Liver (tissue), 10 donors: ENCODE data around the gene DDX19B. TPM values are rescaled to one million over a fixed set of nuclear protein-coding genes. Genes with fewer than 3 reads are reported as not detected.

Source experiments
- DNase-seq: peaks from one replicate; pipeline ENCODE4 v3.0.0-alpha.2; 2017; ENCODE audit warnings: low spot score
- H3K27ac ChIP-seq, 2 donors: one replicate each; pipeline ENCODE4 v1.7.0; 2013; ENCODE audit warnings: inconsistent platforms in 2 of 2, low read length in 2 of 2, control low read depth in 1 of 2, low read depth in 1 of 2, mild to moderate bottlenecking in 1 of 2
- H3K27me3 ChIP-seq, 4 donors: one replicate each; pipeline versions ENCODE4 v1.6.1 to v1.7.0; 2013; ENCODE audit warnings: low read length in 3 of 4, inconsistent platforms in 1 of 4, mild to moderate bottlenecking in 1 of 4, moderate library complexity in 1 of 4; ENCODE audit not compliant: control insufficient read depth in 4 of 4, insufficient read depth in 4 of 4
- H3K36me3 ChIP-seq, 4 donors: one replicate each; pipeline versions ENCODE4 v1.6.1 to v1.7.0; 2013; ENCODE audit warnings: low read length in 3 of 4, mild to moderate bottlenecking in 3 of 4, low read depth in 1 of 4, moderate library complexity in 1 of 4; ENCODE audit not compliant: control insufficient read depth in 4 of 4, insufficient read depth in 3 of 4
- H3K4me1 ChIP-seq, 4 donors: one replicate each; pipeline versions ENCODE4 v1.6.1 to v1.7.0; 2013; ENCODE audit warnings: low read length in 3 of 4, mild to moderate bottlenecking in 3 of 4, moderate library complexity in 1 of 4; ENCODE audit not compliant: control insufficient read depth in 4 of 4, insufficient read depth in 4 of 4
- H3K4me3 ChIP-seq, 3 donors: one replicate each; pipeline versions ENCODE4 v1.6.1 to v1.7.0; 2013; ENCODE audit warnings: low read length in 3 of 3, control low read depth in 1 of 3, low read depth in 1 of 3, mild to moderate bottlenecking in 1 of 3
- H3K9ac ChIP-seq, 2 donors: one replicate each; pipeline ENCODE4 v1.7.0; 2013; ENCODE audit warnings: low read length in 2 of 2, mild to moderate bottlenecking in 2 of 2, moderate library complexity in 2 of 2, control low read depth in 1 of 2, low read depth in 1 of 2
- H3K9me3 ChIP-seq, 4 donors: one replicate each; pipeline versions ENCODE4 v1.6.1 to v1.7.0; 2013; ENCODE audit warnings: low read length in 3 of 4; ENCODE audit not compliant: control insufficient read depth in 4 of 4
- FOXA2 ChIP-seq: IDR thresholded peaks from 2 replicates; pipeline ENCODE4 v1.6.1; 2016; ENCODE audit warnings: antibody characterized with exemption
- HNF4G ChIP-seq: IDR thresholded peaks from 2 replicates; pipeline ENCODE4 v1.6.1; 2016; ENCODE audit warnings: antibody characterized with exemption
- SP1 ChIP-seq: IDR thresholded peaks from 2 replicates; pipeline ENCODE4 v1.6.1; 2018; ENCODE audit warnings: antibody characterized with exemption, mild to moderate bottlenecking
- YY1 ChIP-seq: IDR thresholded peaks from 2 replicates; pipeline ENCODE4 v1.6.1; 2016; ENCODE audit warnings: antibody characterized with exemption, mild to moderate bottlenecking
- WGBS: extraction: QIAGEN DNeasy Blood & Tissue Kit; methylation state at CpG from one replicate; pipeline ENCODE4 v1.1.7; 2013; 5-methylcytosine and 5-hydroxymethylcytosine counted together
- polyA plus RNA-seq, 2 donors: library from polyadenylated mRNA; stranded (reverse) in 1 of 2; unstranded in 1 of 2; fragments of 200-250 nt in 1 of 2; fragments of >200 nt in 1 of 2; fragmentation: Nextera tagmentation in 1 of 2; extraction: Ambion mirVana in 1 of 2; gene quantifications; one replicate each; pipeline versions ENCODE4 v1.2.1 to v1.2.3, GENCODE V29; 2013 to 2015
- small RNA-seq: library from RNA; depleted of rRNA; stranded (forward); fragments of <200 nt; gene quantifications from one replicate; pipeline ENCODE3, GENCODE V24; 2014
- total RNA-seq, 2 donors: library from RNA; depleted of rRNA; stranded (reverse); fragments of >200 nt; gene quantifications; one replicate each; pipeline ENCODE4 v1.2.3, GENCODE V29; 2014
- TF ChIP-seq, protein P1 (sequence below): fragments of 150-350 bp; IDR thresholded peaks from 2 replicates; pipeline ENCODE4 v1.5.1; 2017; ENCODE audit warnings: improper control_type of control experiment, low read depth, low read length; ENCODE audit not compliant: missing input control
- TF ChIP-seq, protein P2 (sequence below): IDR thresholded peaks from 2 replicates; pipeline ENCODE4 v1.6.1; 2016; ENCODE audit warnings: antibody characterized with exemption
- TF ChIP-seq, protein P3 (sequence below): IDR thresholded peaks from 2 replicates; pipeline ENCODE4 v1.6.1; 2016; ENCODE audit warnings: antibody characterized with exemption
- donor health status: healthy.
- donor health status: healthy.
- donor health status: healthy.
- donor health status: healthy.
- donor health status: healthy.

The DDX19B gene
- total and polyA plus RNA-seq, 4 donors: 11.3 to 21.4 (median 16.5) TPM

DNA sequence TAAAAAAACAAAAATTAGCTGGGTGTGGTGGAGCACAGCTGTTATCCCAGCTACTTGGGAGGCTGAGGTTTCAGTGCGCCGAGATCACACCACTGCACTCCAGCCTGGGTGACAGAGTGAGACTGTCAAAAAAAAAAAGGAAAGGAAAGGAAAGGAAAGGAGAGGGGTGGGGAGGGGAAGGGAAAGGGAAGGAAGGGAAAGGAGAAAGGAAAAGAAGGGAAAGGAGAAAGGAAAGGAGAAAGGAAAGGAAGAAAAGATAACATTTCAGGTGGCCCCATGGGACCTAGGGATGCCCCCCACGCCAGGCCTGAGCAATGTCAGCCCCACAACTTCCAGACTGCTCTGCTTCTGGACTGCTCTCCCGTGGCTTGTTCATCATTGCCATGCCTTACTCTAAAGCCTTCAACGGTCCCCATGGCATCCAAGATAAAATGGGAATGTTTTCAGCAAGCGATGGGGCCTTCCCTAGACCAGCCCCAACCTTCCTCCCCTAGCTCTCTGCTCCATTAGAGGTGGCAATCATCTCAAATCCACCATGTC lies 84.5 kb downstream of the DDX19B start:
- DNase-seq: no peak
- H3K9ac ChIP-seq: no peak overlapping the region
- no peak overlapping the region for H3K27ac ChIP-seq
- TF ChIP-seq, protein P1, sequence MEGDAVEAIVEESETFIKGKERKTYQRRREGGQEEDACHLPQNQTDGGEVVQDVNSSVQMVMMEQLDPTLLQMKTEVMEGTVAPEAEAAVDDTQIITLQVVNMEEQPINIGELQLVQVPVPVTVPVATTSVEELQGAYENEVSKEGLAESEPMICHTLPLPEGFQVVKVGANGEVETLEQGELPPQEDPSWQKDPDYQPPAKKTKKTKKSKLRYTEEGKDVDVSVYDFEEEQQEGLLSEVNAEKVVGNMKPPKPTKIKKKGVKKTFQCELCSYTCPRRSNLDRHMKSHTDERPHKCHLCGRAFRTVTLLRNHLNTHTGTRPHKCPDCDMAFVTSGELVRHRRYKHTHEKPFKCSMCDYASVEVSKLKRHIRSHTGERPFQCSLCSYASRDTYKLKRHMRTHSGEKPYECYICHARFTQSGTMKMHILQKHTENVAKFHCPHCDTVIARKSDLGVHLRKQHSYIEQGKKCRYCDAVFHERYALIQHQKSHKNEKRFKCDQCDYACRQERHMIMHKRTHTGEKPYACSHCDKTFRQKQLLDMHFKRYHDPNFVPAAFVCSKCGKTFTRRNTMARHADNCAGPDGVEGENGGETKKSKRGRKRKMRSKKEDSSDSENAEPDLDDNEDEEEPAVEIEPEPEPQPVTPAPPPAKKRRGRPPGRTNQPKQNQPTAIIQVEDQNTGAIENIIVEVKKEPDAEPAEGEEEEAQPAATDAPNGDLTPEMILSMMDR: no peak
- no peak for TF ChIP-seq HNF4G
- TF ChIP-seq, protein P2, sequence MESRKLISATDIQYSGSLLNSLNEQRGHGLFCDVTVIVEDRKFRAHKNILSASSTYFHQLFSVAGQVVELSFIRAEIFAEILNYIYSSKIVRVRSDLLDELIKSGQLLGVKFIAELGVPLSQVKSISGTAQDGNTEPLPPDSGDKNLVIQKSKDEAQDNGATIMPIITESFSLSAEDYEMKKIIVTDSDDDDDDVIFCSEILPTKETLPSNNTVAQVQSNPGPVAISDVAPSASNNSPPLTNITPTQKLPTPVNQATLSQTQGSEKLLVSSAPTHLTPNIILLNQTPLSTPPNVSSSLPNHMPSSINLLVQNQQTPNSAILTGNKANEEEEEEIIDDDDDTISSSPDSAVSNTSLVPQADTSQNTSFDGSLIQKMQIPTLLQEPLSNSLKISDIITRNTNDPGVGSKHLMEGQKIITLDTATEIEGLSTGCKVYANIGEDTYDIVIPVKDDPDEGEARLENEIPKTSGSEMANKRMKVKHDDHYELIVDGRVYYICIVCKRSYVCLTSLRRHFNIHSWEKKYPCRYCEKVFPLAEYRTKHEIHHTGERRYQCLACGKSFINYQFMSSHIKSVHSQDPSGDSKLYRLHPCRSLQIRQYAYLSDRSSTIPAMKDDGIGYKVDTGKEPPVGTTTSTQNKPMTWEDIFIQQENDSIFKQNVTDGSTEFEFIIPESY: no peak
- TF ChIP-seq, protein P3, sequence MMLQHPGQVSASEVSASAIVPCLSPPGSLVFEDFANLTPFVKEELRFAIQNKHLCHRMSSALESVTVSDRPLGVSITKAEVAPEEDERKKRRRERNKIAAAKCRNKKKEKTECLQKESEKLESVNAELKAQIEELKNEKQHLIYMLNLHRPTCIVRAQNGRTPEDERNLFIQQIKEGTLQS: no peak
- TF ChIP-seq SP1: no peak
- no peak for TF ChIP-seq YY1
- no peak for TF ChIP-seq FOXA2
- H3K9me3 ChIP-seq: no peaks in the 10 kb centered on the region
- H3K4me3 ChIP-seq: no peak overlapping the region
- 95% methylated on average over 6 of the region's 6 CpGs for WGBS
- H3K27me3 ChIP-seq: no peaks in the 10 kb centered on the region
- peaks cover 5 to 19% (median 10%) of the 10 kb centered on the region in 4 donors for H3K4me1 ChIP-seq
- peaks cover 3 to 13% (median 6%) of the 10 kb centered on the region in 4 donors for H3K36me3 ChIP-seq

Small RNA genes lying within 50 kb of the gene (small RNA-seq; reads per million reads assigned to genes)
- gene RN7SL279P: not detected

Other genes starting within 250 kb of the DDX19B start
- 10 to 100 TPM in 1 of 2 donors, 1 to 10 TPM in 1; 9.6 to 13.5 TPM for gene PDPR, start 184.9 kb upstream of the DDX19B start, total RNA-seq
- gene PDPR, start 184.9 kb upstream of the DDX19B start, polyA plus RNA-seq: 1 to 10 TPM; 2.2 to 3.4 TPM
- gene CLEC18C, start 125.4 kb upstream of the DDX19B start, total RNA-seq: under 1 TPM; 0.05 to 0.25 TPM
- gene CLEC18C, start 125.4 kb upstream of the DDX19B start, polyA plus RNA-seq: under 1 TPM in 1 of 2 donors, not detected in 1; 0.03 TPM
- gene EXOSC6, start 47.2 kb upstream of the DDX19B start, total RNA-seq: 10 to 100 TPM; 13.1 to 16.4 TPM
- gene EXOSC6, start 47.2 kb upstream of the DDX19B start, polyA plus RNA-seq: 1 to 10 TPM; 3.7 to 4.9 TPM
- gene AARS1, start 9.7 kb upstream of the DDX19B start, total RNA-seq: 100 to 1,000 TPM in 1 of 2 donors, 10 to 100 TPM in 1; 54.1 to 121 TPM
- 10 to 100 TPM; 53.7 to 73.9 TPM for gene AARS1, start 9.7 kb upstream of the DDX19B start, polyA plus RNA-seq
- gene DDX19A, start 47.7 kb downstream of the DDX19B start, total RNA-seq: 10 to 100 TPM; 18.9 to 27.8 TPM
- 10 to 100 TPM; 15.9 to 18.1 TPM for gene DDX19A, start 47.7 kb downstream of the DDX19B start, polyA plus RNA-seq
- gene ST3GAL2, start 139.9 kb downstream of the DDX19B start, total RNA-seq: 10 to 100 TPM; 16.1 to 53.1 TPM
- 1 to 10 TPM; 3.9 to 9.8 TPM for gene ST3GAL2, start 139.9 kb downstream of the DDX19B start, polyA plus RNA-seq
- gene FCSK, start 155.4 kb downstream of the DDX19B start, total RNA-seq: 10 to 100 TPM in 1 of 2 donors, 1 to 10 TPM in 1; 7.3 to 20.2 TPM
- 1 to 10 TPM; 4.3 to 9.7 TPM for gene FCSK, start 155.4 kb downstream of the DDX19B start, polyA plus RNA-seq
- gene COG4, start 224.4 kb downstream of the DDX19B start, total RNA-seq: 10 to 100 TPM; 27.7 to 59.5 TPM
- 10 to 100 TPM; 15.3 to 26.7 TPM for gene COG4, start 224.4 kb downstream of the DDX19B start, polyA plus RNA-seq
- gene SF3B3, start 224.6 kb downstream of the DDX19B start, total RNA-seq: 10 to 100 TPM; 56.6 to 77.8 TPM
- 10 to 100 TPM; 38.9 to 49.8 TPM for gene SF3B3, start 224.6 kb downstream of the DDX19B start, polyA plus RNA-seq